ENCODE measurements around the gene WAPL.

GRCh38 chr10:86526606-86527005 is 5.0 kb upstream of the WAPL start:
- TF ChIP-seq CTCF (IDR thresholded peaks at IDR 0.05; ENCODE audit: poor library complexity, severe bottlenecking), result no peak
- no peak for TF ChIP-seq RAD21 (conservative IDR thresholded peaks at IDR 0.05)
- no peak for TF ChIP-seq EZH2 (IDR thresholded peaks at IDR 0.05; ENCODE audit: borderline replicate concordance, insufficient read depth, low read length, poor library complexity, severe bottlenecking)
- no peak for TF ChIP-seq REST (IDR thresholded peaks at IDR 0.05; ENCODE audit: borderline replicate concordance)
- TF ChIP-seq TAF1 (IDR thresholded peaks at IDR 0.05; ENCODE audit: low read depth), result no peak
- no peak for TF ChIP-seq POLR2AphosphoS5 (IDR thresholded peaks at IDR 0.05)
- TF ChIP-seq EP300 (conservative IDR thresholded peaks at IDR 0.05; ENCODE audit: poor library complexity, severe bottlenecking), result no peak
- no peak for TF ChIP-seq MXI1 (conservative IDR thresholded peaks at IDR 0.05; ENCODE audit: poor library complexity, severe bottlenecking)

All from neural cell (in vitro differentiated cells).